Measurements from ENCODE around the gene MYCBP.

Gene MYCBP, protein sequence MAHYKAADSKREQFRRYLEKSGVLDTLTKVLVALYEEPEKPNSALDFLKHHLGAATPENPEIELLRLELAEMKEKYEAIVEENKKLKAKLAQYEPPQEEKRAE

DNA sequence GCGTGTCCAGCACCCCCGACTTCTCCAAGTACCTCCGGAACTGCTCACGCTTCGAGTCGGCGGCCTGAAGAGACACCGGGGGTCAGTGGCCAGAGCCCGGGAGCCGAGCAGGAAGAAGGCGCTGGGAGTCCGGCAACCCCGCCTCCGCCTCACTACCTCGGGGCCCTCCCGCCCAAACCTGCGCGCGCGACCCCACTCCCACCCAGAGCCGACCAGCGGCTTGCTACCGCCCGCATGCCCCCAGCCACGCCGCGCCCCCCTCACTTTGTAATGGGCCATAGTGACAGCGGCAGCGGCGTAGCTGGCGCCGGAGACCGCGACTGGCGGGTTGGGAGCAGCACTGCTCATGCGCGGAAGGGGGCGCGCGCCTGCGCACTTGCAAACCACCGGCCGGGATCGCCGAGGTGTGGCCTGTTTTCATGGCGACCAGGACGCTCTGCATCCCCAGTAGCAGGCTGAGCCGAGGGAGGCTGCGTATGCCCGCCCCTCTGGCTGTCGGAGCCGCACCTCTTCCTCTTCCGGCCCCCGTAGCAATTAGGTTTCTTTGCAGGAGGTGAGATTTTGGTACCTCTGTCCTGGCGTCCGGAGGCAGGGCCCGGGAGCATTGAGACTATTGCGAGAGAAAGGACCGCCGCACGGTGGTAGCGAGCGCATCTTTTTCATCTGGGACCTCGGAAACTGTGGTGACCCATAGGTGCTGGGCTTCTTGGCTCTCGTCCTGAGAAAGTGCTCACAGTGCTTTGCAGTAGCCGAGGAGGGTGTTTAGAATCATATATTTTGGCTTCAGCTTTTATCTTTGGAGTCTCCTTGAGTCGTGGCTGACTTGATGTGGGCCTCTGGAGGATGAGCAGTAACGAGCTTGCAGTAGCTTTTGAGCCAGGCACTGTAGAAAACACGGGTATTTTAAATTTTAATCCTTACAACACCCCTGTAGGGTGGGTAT, at the start of gene MYCBP:
TSS of gene MYCBP (minus strand) at position 322 of the 943 bp plus-strand sequence. CDS start at position 279, 43 bp downstream.
- H3K27me3 Mint-ChIP-seq (ENCODE audit: low read depth) = no peaks in the 10 kb centered on the region
- TF ChIP-seq, protein P1, sequence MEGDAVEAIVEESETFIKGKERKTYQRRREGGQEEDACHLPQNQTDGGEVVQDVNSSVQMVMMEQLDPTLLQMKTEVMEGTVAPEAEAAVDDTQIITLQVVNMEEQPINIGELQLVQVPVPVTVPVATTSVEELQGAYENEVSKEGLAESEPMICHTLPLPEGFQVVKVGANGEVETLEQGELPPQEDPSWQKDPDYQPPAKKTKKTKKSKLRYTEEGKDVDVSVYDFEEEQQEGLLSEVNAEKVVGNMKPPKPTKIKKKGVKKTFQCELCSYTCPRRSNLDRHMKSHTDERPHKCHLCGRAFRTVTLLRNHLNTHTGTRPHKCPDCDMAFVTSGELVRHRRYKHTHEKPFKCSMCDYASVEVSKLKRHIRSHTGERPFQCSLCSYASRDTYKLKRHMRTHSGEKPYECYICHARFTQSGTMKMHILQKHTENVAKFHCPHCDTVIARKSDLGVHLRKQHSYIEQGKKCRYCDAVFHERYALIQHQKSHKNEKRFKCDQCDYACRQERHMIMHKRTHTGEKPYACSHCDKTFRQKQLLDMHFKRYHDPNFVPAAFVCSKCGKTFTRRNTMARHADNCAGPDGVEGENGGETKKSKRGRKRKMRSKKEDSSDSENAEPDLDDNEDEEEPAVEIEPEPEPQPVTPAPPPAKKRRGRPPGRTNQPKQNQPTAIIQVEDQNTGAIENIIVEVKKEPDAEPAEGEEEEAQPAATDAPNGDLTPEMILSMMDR (IDR thresholded peaks at IDR 0.05; ENCODE audit: unreplicated experiment in 3 of 3) = no peak
- H3K9me3 Mint-ChIP-seq = no peaks in the 10 kb centered on the region
- H3K36me3 Mint-ChIP-seq (ENCODE audit: low read depth) = peaks cover 3% of the 10 kb centered on the region
- peaks cover 21% of the 10 kb centered on the region for H3K4me1 Mint-ChIP-seq
- H3K4me3 Mint-ChIP-seq = peak within 1 kb of the TSS; percentile 95 to 97 (median 95)
- H3K27ac Mint-ChIP-seq = peak within 1 kb of the TSS; percentile 72 to 88 (median 84)

GRCh38 chr1:38919130-38919529, 46.0 kb upstream of the MYCBP start:
- H3K4me3 Mint-ChIP-seq = no peak overlapping the region
- peaks cover 6% of the 10 kb centered on the region for H3K36me3 Mint-ChIP-seq (ENCODE audit: low read depth)
- TF ChIP-seq, protein P1 (IDR thresholded peaks at IDR 0.05; ENCODE audit: unreplicated experiment in 3 of 3) = no peak
- no peaks in the 10 kb centered on the region for H3K27me3 Mint-ChIP-seq (ENCODE audit: low read depth)
- H3K4me1 Mint-ChIP-seq = no peaks in the 10 kb centered on the region
- H3K9me3 Mint-ChIP-seq = no peaks in the 10 kb centered on the region
- H3K27ac Mint-ChIP-seq = no peak overlapping the region

DNA sequence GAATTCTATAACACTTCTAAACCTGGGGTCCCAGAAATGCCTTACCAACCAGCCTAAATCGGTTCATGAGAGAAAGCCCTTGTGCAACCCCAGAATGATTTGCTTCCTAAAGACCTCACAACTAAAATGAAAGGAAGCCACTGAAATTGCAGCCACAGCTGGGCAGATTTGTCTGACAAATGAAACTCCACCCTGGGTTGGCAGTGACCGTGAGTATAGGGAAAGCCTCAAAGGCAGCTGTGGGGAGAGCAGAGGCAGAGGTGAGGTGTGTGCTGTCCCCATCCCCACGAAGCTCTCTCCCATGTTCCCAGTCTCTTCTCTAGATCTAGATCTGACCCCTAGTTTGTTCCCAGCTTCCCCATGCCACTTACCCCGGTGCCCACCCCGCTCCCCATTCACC, 45.4 kb upstream of the MYCBP start:
- TF ChIP-seq, protein P1 (IDR thresholded peaks at IDR 0.05; ENCODE audit: unreplicated experiment in 3 of 3) = no peak

DNA sequence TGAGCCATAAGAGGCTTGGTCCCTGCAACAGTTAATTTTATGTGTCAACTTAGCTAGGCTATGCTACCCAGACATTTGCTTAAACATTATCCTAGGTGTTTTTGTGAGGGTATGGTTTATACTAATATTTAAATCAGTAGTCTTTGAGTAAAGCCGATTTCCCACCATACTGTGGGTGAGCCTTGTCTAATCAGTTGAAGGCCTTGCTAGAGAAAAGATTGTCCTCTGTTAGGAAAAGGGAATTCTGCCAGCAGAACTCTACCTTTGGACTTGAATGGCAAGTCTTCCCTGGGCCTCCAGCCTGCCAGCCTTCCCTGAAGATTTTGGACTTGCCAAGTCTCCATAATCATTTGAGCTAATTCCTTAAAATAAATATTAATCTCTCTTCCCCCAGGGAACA, 44.6 kb upstream of the MYCBP start:
- no peak overlapping the region for H3K27ac Mint-ChIP-seq
- no peaks in the 10 kb centered on the region for H3K27me3 Mint-ChIP-seq (ENCODE audit: low read depth)
- H3K36me3 Mint-ChIP-seq (ENCODE audit: low read depth) = peaks cover 6% of the 10 kb centered on the region
- TF ChIP-seq, protein P1 (IDR thresholded peaks at IDR 0.05; ENCODE audit: unreplicated experiment in 3 of 3) = no peak
- no peaks in the 10 kb centered on the region for H3K9me3 Mint-ChIP-seq
- H3K4me1 Mint-ChIP-seq = no peaks in the 10 kb centered on the region
- no peak overlapping the region for H3K4me3 Mint-ChIP-seq

More for the DNA sequence above, 45.4 kb upstream of the MYCBP start:
- Mint-ChIP-seq H3K9me3 (no peaks in the 10 kb centered on the region), H3K36me3 (ENCODE audit: low read depth) (peaks cover 6% of the 10 kb centered on the region), H3K4me3 (no peak overlapping the region), H3K27me3 (ENCODE audit: low read depth) (no peaks in the 10 kb centered on the region), H3K27ac (no peak overlapping the region), H3K4me1 (no peaks in the 10 kb centered on the region)

GRCh38 chr1:38917337-38917736, 44.2 kb upstream of the MYCBP start:
- peaks cover 6% of the 10 kb centered on the region for H3K36me3 Mint-ChIP-seq (ENCODE audit: low read depth)

More at GRCh38 chr1:38917337-38917736, 44.2 kb upstream of the MYCBP start:
- H3K9me3 Mint-ChIP-seq = no peaks in the 10 kb centered on the region
- TF ChIP-seq, protein P1 (IDR thresholded peaks at IDR 0.05; ENCODE audit: unreplicated experiment in 3 of 3) = no peak
- H3K27me3 Mint-ChIP-seq (ENCODE audit: low read depth) = no peaks in the 10 kb centered on the region
- H3K27ac Mint-ChIP-seq = no peak overlapping the region
- no peaks in the 10 kb centered on the region for H3K4me1 Mint-ChIP-seq
- no peak overlapping the region for H3K4me3 Mint-ChIP-seq

Measured in nephron (organoid).